Panc1 (cell line): ENCODE measurements around the gene KIAA1143. TPM values are rescaled to one million over a fixed set of nuclear protein-coding genes. Genes with fewer than 3 reads are reported as not detected.

Experiments
- ATAC-seq: fragments of 200-7000 bp; cut with Tn5 transposase; 2 replicates; pipeline ENCODE4 v1.9.1; 2020; ENCODE audit warnings: mild to moderate bottlenecking, moderate library complexity
- BruUV-seq: library from RNA; stranded (reverse); fragments of 400-500 nt; replicated peaks from 2 replicates; lab custom pipeline; 2021; lab: Mats Ljungman, UMichigan
- CTCF ChIA-PET: fragments of 300-600 bp; sonication (Branson Sonifier 250); formaldehyde crosslinking; loops from one replicate; lab custom pipeline; 2022; ENCODE audit warnings: antibody characterized with exemption; lab: Charles Lee
- POLR2A ChIA-PET: fragments of 300-600 bp; sonication (Branson Sonifier 250); formaldehyde crosslinking; loops from one replicate; lab custom pipeline; 2022; ENCODE audit warnings: antibody characterized with exemption; lab: Charles Lee
- DNase-seq: peaks from one replicate; pipeline ENCODE4 v3.0.0-alpha.2; 2010; ENCODE audit warnings: low read depth, low spot score
- H3K27ac ChIP-seq: 2 replicates; pipeline ENCODE4 v1.5.1; 2011; ENCODE audit warnings: mild to moderate bottlenecking, low read length, inconsistent platforms
- H3K27me3 ChIP-seq: fragments of 200-500 bp; sonication (Bioruptor generic); 2 replicates; pipeline ENCODE4 v1.6.0; 2014; ENCODE audit warnings: low read length, inconsistent platforms; ENCODE audit not compliant: control insufficient read depth, insufficient read depth
- H3K36me3 ChIP-seq: fragments of 200-500 bp; sonication (Bioruptor generic); 2 replicates; pipeline ENCODE4 v1.5.1; 2014; ENCODE audit warnings: inconsistent platforms, mild to moderate bottlenecking, low read length, moderate library complexity; ENCODE audit not compliant: control insufficient read depth, insufficient read depth
- H3K4me1 ChIP-seq: 2 replicates; pipeline ENCODE4 v1.5.1; 2011; ENCODE audit warnings: inconsistent platforms, mild to moderate bottlenecking, low read length, moderate library complexity; ENCODE audit not compliant: control insufficient read depth, insufficient read depth
- H3K4me3 ChIP-seq, 2 experiments: 2 replicates each; pipeline ENCODE4 v1.5.1; 2011 to 2012; ENCODE audit warnings: low read depth in 2 of 2, low read length in 2 of 2, mild to moderate bottlenecking in 2 of 2, inconsistent platforms in 1 of 2, moderate library complexity in 1 of 2
- H3K9me3 ChIP-seq: fragments of 200-500 bp; sonication (Bioruptor generic); 2 replicates; pipeline ENCODE4 v1.5.1; 2014; ENCODE audit warnings: low read depth, mild to moderate bottlenecking, inconsistent platforms, low read length, moderate library complexity; ENCODE audit not compliant: control insufficient read depth, insufficient read depth
- POLR2AphosphoS5 ChIP-seq: IDR thresholded peaks from 2 replicates; pipeline ENCODE4 v1.6.1; 2012; ENCODE audit warnings: mild to moderate bottlenecking, low read depth, low read length, moderate library complexity
- REST ChIP-seq, 2 experiments: IDR thresholded peaks; 2 replicates each; pipeline ENCODE4 v1.6.1; 2011 to 2012; ENCODE audit warnings: low read depth in 2 of 2, control low read depth in 1 of 2, low read length in 1 of 2, mild to moderate bottlenecking in 1 of 2, moderate library complexity in 1 of 2; ENCODE audit not compliant: insufficient read depth in 1 of 2
- SIN3A ChIP-seq: IDR thresholded peaks from 2 replicates; pipeline ENCODE4 v1.6.1; 2012; ENCODE audit warnings: low read depth, mild to moderate bottlenecking, low read length, moderate library complexity, borderline replicate concordance; ENCODE audit not compliant: insufficient read depth
- TCF7L2 ChIP-seq: IDR thresholded peaks from 2 replicates; pipeline ENCODE4 v1.6.1; 2011; ENCODE audit warnings: mild to moderate bottlenecking, low read depth, low read length, inconsistent platforms
- in situ Hi-C: cut with HindIII; loops from 2 replicates; pipeline ENCODE4 v1.10.0; 2016; ENCODE audit warnings: low sequenced_read_pairs, low pct_unique_long_range_greater_than_20kb
- intact Hi-C: fragments of 100-400 bp; cut with micrococcal nuclease; formaldehyde crosslinking; loops from one replicate; pipeline ENCODE4 v1.10.0; 2022; ENCODE audit not compliant: unreplicated experiment
- total RNA-seq: library from RNA; stranded (reverse); gene quantifications from one replicate; pipeline ENCODE4 v1.2.1, GENCODE V29; 2021; ENCODE audit not compliant: unreplicated experiment
- TF ChIP-seq, protein P1 (sequence below): fragments of 450-650 bp; IDR thresholded peaks from 2 replicates; pipeline ENCODE4 v1.5.1; 2017; ENCODE audit warnings: mild to moderate bottlenecking

Gene KIAA1143
- total RNA-seq, 1 experiment from 2014 or later = 17.5 TPM

- peaks cover 3% of the 10 kb centered on the region; the same call in 1 of the 2 replicates for H3K36me3 ChIP-seq
- H3K9me3 ChIP-seq = peaks cover 35% of the 10 kb centered on the region
- H3K4me1 ChIP-seq = no peaks in the 10 kb centered on the region
- H3K4me3 ChIP-seq = no peak overlapping the region
- H3K27ac ChIP-seq = no peak overlapping the region
- POLR2A ChIA-PET = no interaction called here
- in situ Hi-C loops = no loop called here
- CTCF ChIA-PET = no interaction called here
- no peak for TF ChIP-seq REST (IDR thresholded peaks at IDR 0.05; ENCODE audit: insufficient read depth in 1 of 2, low read depth in 2 of 2, low read length in 1 of 2)
- TF ChIP-seq, protein P1, sequence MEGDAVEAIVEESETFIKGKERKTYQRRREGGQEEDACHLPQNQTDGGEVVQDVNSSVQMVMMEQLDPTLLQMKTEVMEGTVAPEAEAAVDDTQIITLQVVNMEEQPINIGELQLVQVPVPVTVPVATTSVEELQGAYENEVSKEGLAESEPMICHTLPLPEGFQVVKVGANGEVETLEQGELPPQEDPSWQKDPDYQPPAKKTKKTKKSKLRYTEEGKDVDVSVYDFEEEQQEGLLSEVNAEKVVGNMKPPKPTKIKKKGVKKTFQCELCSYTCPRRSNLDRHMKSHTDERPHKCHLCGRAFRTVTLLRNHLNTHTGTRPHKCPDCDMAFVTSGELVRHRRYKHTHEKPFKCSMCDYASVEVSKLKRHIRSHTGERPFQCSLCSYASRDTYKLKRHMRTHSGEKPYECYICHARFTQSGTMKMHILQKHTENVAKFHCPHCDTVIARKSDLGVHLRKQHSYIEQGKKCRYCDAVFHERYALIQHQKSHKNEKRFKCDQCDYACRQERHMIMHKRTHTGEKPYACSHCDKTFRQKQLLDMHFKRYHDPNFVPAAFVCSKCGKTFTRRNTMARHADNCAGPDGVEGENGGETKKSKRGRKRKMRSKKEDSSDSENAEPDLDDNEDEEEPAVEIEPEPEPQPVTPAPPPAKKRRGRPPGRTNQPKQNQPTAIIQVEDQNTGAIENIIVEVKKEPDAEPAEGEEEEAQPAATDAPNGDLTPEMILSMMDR = no peak
- TF ChIP-seq POLR2AphosphoS5 = no peak
- TF ChIP-seq TCF7L2 = no peak
- TF ChIP-seq SIN3A = no peak
- BruUV-seq = no TSS peak
- DNase-seq (no peak), ATAC-seq (no peak)
- intact Hi-C loops = no loop called here
- no peaks in the 10 kb centered on the region for H3K27me3 ChIP-seq
Observed at GRCh38 chr3:44772099-44772442, 10.7 kb upstream of the KIAA1143 start.

GRCh38 chr3:44771424-44772098 lies 10.1 kb upstream of the KIAA1143 start:
- ChIA-PET CTCF (no interaction called here), POLR2A (no interaction called here)
- no peaks in the 10 kb centered on the region for H3K27me3 ChIP-seq
- ATAC-seq (no peak), DNase-seq (no peak)
- in situ Hi-C loops = no loop called here
- intact Hi-C loops = no loop called here
- TF ChIP-seq REST (IDR thresholded peaks at IDR 0.05; ENCODE audit: insufficient read depth in 1 of 2, low read depth in 2 of 2, low read length in 1 of 2) = no peak
- no peak for TF ChIP-seq POLR2AphosphoS5
- TF ChIP-seq SIN3A = no peak
- no peak for TF ChIP-seq TCF7L2
- TF ChIP-seq, protein P1 = no peak
- no peak overlapping the region for H3K4me3 ChIP-seq
- H3K36me3 ChIP-seq = no peaks in the 10 kb centered on the region
- BruUV-seq = no TSS peak
- H3K9me3 ChIP-seq = peaks cover 35% of the 10 kb centered on the region
- no peak overlapping the region for H3K27ac ChIP-seq
- no peaks in the 10 kb centered on the region for H3K4me1 ChIP-seq
